Hematopoietic multipotent progenitor cell treated with erythropoietin and hydrocortisone succinate and interleukin-3 and kit ligand, for 4 days (in vitro differentiated cells): ENCODE results near the gene SPACA1.

ENCODE experiments used
- DNase-seq: peaks from one replicate; pipeline ENCODE4 v3.0.0-alpha.2; 2015

The SPACA1 gene

DNA sequence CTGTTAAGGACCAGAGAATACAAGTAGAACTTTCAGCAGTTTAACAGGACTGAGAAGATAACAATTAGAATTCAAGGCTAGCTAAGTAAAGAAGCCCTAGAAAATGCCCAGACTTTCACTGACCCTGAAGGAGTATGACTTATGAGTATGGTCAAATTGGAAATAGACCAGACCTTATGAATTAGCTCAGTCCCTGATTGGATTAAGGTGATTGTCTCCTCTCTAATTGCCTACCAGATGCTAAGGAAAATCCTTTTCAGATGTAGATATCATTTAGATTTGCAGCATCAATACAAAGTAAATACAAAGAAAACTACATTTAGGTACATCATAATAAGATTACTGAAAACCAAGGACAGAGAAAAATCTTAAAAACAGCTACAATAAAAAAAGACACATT is 59.6 kb downstream of the SPACA1 start:
- DNase-seq: no peak

GRCh38 chr6:88111991-88112390 is 64.3 kb downstream of the SPACA1 start:
- no peak for DNase-seq

GRCh38 chr6:88114838-88115237 is 67.2 kb downstream of the SPACA1 start:
- no peak for DNase-seq

DNA sequence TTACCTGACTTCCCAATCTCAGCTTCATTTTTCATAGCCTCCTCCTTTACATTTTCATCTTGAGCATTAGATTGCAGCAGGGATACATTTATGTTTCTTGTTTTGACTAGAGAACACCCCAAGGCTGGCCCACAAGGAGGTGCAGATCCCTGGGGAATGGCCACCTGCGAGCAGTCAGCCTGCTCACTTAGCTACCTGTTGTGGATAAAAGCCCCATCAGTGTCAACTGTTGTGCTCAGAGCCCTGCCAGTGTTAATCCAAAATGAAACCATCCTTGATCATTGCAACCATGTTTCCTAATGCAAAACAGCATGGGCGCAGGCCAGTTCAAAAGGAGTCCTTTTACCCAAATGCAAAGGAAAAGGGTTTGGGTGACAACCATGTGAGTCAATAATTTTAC is 67.7 kb downstream of the SPACA1 start:
- DNase-seq: no peak

- no peak for DNase-seq
Observed at GRCh38 chr6:88116276-88116675, 68.6 kb downstream of the SPACA1 start.
